ENCODE data around the gene DISP3. TPM values are rescaled to one million over a fixed set of nuclear protein-coding genes. Genes with fewer than 3 reads are reported as not detected.

DISP3 gene
- total and polyA plus RNA-seq, 2 of the 13 experiments (the other 11 are each of a cell fraction or from before 2014, with no cell fraction given) = 0.08 to 0.13 TPM

DNA sequence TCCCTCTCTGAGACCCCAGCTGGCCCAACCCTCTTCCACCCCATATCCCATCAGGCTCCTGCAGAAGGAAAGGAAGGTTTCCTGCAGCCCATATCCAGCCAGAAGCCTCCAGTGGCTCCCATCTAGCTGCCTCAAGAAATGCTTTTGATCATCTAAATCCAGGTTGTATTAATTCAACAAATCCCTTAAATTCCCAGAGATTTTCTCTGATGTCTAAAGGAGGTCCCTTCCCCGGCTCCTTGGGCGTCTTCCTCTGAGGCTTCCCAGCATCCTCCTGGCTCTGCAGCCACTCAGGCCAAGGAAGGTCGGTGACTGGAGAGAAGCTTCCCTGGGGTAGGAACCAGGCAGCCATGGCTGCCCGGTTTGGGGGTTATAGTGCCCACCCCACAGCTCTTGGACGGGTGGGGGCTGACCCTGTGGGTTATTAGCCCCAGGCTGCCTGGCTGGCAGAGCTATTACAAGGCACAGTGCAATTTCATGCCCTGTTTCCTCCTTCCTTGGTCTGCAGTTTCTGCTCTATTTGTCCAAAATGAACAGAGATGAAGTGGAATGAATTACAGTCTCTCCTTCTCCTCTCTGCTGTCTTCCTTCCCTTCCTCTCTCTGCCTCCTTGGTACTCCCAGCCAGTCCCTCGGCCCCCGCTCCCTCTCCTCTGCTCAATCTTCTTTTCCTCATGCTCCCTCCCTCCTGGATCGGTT lies 34.8 kb upstream of the DISP3 start:
- Histone ChIP-seq H3K4me3 (replicated peaks in 1 of 3; ENCODE audit: insufficient read depth in 1 of 3, low read depth in 2 of 3, low read length in 3 of 3) (no peak overlapping the region), H3K27ac (ENCODE audit: extremely low read length, insufficient read depth, low read length) (no peak overlapping the region), H3K9me3 (ENCODE audit: low read length) (no peaks in the 10 kb centered on the region), H3K9ac (ENCODE audit: insufficient read depth, low read depth, low read length) (no peak overlapping the region), H3K36me3 (replicated peaks in 1 of 2; ENCODE audit: control insufficient read depth in 1 of 2, insufficient read depth in 2 of 2, low read length in 2 of 2) (no peaks in the 10 kb centered on the region), H4K20me1 (ENCODE audit: insufficient read depth, low read length) (no peaks in the 10 kb centered on the region), H3K79me2 (ENCODE audit: insufficient read depth, low read length) (no peaks in the 10 kb centered on the region), H2AFZ (ENCODE audit: low read length) (no peak overlapping the region), H3K4me2 (ENCODE audit: low read depth, low read length) (no peak overlapping the region), H3K27me3 (ENCODE audit: control insufficient read depth in 1 of 2, insufficient read depth in 2 of 2, low read length in 2 of 2) (peaks cover 3 to 82% of the 10 kb centered on the region in 2 experiments; a peak in 4 of 5 replicates), H3K4me1 (ENCODE audit: insufficient read depth, low read length) (no peaks in the 10 kb centered on the region)
- FAIRE-seq (no peak), ATAC-seq (no peak), DNase-seq (ENCODE audit: low spot score) (no peak)
- ChIA-PET POLR2A (no interaction called here), CTCF (ENCODE audit: low intra/inter-chr PET ratio, low total read pairs) (no interaction called here)
- WGBS (ENCODE audit: low lambda C conversion rate) = 2% methylated on average over 8 of the region's 8 CpGs
- TF ChIP-seq CBFB (CRISPR knock-in tag; IDR thresholded peaks at IDR 0.05) (no peak), JUNB (CRISPR knock-in tag; IDR thresholded peaks at IDR 0.05; ENCODE audit: borderline replicate concordance) (no peak), RBM22 (optimal IDR thresholded peaks at IDR 0.05; ENCODE audit: low read length) (no peak), SOX6 (IDR thresholded peaks at IDR 0.05) (no peak), SOX6 (CRISPR knock-in tag; IDR thresholded peaks at IDR 0.05) (no peak), ZNF33A (CRISPR knock-in tag; IDR thresholded peaks at IDR 0.05; ENCODE audit: borderline replicate concordance) (no peak), CAMTA2 (CRISPR knock-in tag; IDR thresholded peaks at IDR 0.05; ENCODE audit: borderline replicate concordance) (no peak)
- TF ChIP-seq, protein P1, sequence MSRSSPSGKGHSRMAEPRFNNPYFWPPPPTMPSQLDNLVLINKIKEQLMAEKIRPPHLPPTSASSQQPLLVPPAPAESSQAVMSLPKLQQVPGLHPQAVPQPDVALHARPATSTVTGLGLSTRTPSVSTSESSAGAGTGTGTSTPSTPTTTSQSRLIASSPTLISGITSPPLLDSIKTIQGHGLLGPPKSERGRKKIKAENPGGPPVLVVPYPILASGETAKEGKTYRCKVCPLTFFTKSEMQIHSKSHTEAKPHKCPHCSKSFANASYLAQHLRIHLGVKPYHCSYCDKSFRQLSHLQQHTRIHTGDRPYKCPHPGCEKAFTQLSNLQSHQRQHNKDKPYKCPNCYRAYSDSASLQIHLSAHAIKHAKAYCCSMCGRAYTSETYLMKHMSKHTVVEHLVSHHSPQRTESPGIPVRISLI (CRISPR knock-in tag; IDR thresholded peaks at IDR 0.05; ENCODE audit: borderline replicate concordance) = no peak
- BruUV-seq (replicated peaks) = no TSS peak
- intact Hi-C loops (cut with micrococcal nuclease; ENCODE audit: unreplicated experiment) = no loop called here
- in situ Hi-C loops (cut with HindIII; ENCODE audit: extremely low pct_ligation_motif_present, low pct_unique_long_range_greater_than_20kb) = no loop called here

All from HepG2 (cell line).